Pancreas (tissue), 10 donors: ENCODE measurements around the gene SLC24A4. TPM values are rescaled to one million over a fixed set of nuclear protein-coding genes. Genes with fewer than 3 reads are reported as not detected.

Experiments used
- ATAC-seq, 4 donors: fragments of 200-7000 bp; cut with Tn5 transposase; one replicate each; pipeline versions ENCODE4 v1.8.0 to v1.9.1; 2020; ENCODE audit warnings: mild to moderate bottlenecking in 4 of 4, moderate library complexity in 4 of 4
- DNase-seq, 6 donors: peaks; one replicate each; pipeline ENCODE4 v3.0.0-alpha.2; 2020
- FAIRE-seq: peaks from 2 replicates; lab custom pipeline; 2012; peaks lifted over from hg19 to GRCh38; lab: Jason Lieb, UNC
- H3K27ac ChIP-seq, 4 donors: fragments of 200-600 bp; sonication (generic); 1 replicate in 3 of 4; 2 replicates in 1 of 4; pipeline versions ENCODE4 v1.5.0 to v1.8.0; 2020
- H3K27me3 ChIP-seq, 4 donors: fragments of 200-600 bp; one replicate each; pipeline ENCODE4 v1.8.0; 2021
- H3K36me3 ChIP-seq, 3 donors: fragments of 200-600 bp; sonication (generic) in 1 of 3; one replicate each; pipeline versions ENCODE4 v1.5.0 to v1.8.0; 2020 to 2021
- H3K4me1 ChIP-seq, 3 donors: fragments of 200-600 bp; one replicate each; pipeline ENCODE4 v1.8.0; 2021
- H3K4me3 ChIP-seq, 4 donors: fragments of 200-600 bp; sonication (generic) in 2 of 4; one replicate each; pipeline versions ENCODE4 v1.5.0 to v1.8.0; 2020 to 2021
- H3K9me3 ChIP-seq, 4 donors: fragments of 200-600 bp; one replicate each; pipeline ENCODE4 v1.8.0; 2021
- WGBS, 2 donors: extraction: QIAGEN DNeasy Blood & Tissue Kit; methylation state at CpG; one replicate each; pipeline ENCODE4 v1.1.7; 2013; 5-methylcytosine and 5-hydroxymethylcytosine counted together
- intact Hi-C, 3 donors: fragments of 100-400 bp; cut with DNase I; formaldehyde crosslinking; loops; one replicate each; pipeline versions ENCODE4 v1.11.1 to v1.14.2; 2022
- polyA plus RNA-seq, 2 donors: library from polyadenylated mRNA; stranded (reverse); fragments of 200-250 nt; gene quantifications; one replicate each; pipeline ENCODE4 v1.2.3, GENCODE V29; 2013
- total RNA-seq, 6 donors: library from RNA; stranded (reverse); fragmentation: NEBNext Ultra II Directional in 4 of 6; extraction: Animal tissue kit (Norgen Biotek cat#: 25700) in 4 of 6; gene quantifications; one replicate each; pipeline versions ENCODE4 v1.2.1 to v1.2.4, GENCODE V29; 2021 to 2023
- TF ChIP-seq, protein P1 (sequence below), 4 donors: fragments of 200-600 bp; sonication (generic) in 3 of 4; IDR thresholded peaks; one replicate each; pipeline versions ENCODE4 v1.5.0 to v1.8.0; 2021; ENCODE audit warnings: antibody characterized with exemption in 4 of 4
- donor health status: healthy with polysubstance abuse.
- donor health status: DM: no; HTN: no; CAD: no; lungs with moderate emphysema.
- donor health status: DM: no; HTN: no; CAD: no.
- donor health status: control.
- donor health status: control.
- donor health status: Bipolar disorder and iron deficiency.
- donor health status: DM: yes; HTN: yes; CAD: no.
- donor health status: DM: no; HTN: no; CAD: no.
- donor health status: DM: no; HTN: no; CAD: no.
- donor health status: DM: yes; HTN: yes; CAD: no.

The SLC24A4 gene
- total and polyA plus RNA-seq, 8 donors: 0.04 to 0.14 (median 0.07) TPM

- intact Hi-C loops: no loop called here
- 54 to 58% methylated on average over 11 to 12 of the region's 12 CpGs for WGBS, 2 donors
- TF ChIP-seq, protein P1, sequence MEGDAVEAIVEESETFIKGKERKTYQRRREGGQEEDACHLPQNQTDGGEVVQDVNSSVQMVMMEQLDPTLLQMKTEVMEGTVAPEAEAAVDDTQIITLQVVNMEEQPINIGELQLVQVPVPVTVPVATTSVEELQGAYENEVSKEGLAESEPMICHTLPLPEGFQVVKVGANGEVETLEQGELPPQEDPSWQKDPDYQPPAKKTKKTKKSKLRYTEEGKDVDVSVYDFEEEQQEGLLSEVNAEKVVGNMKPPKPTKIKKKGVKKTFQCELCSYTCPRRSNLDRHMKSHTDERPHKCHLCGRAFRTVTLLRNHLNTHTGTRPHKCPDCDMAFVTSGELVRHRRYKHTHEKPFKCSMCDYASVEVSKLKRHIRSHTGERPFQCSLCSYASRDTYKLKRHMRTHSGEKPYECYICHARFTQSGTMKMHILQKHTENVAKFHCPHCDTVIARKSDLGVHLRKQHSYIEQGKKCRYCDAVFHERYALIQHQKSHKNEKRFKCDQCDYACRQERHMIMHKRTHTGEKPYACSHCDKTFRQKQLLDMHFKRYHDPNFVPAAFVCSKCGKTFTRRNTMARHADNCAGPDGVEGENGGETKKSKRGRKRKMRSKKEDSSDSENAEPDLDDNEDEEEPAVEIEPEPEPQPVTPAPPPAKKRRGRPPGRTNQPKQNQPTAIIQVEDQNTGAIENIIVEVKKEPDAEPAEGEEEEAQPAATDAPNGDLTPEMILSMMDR (IDR thresholded peaks at IDR 0.05): no peak
Observed at GRCh38 chr14:92389598-92390158, 66.7 kb downstream of the SLC24A4 start.

GRCh38 chr14:92391726-92392125 is 68.8 kb downstream of the SLC24A4 start:
- TF ChIP-seq, protein P1 (IDR thresholded peaks at IDR 0.05): no peak
- Histone ChIP-seq H3K36me3 (no peaks in the 10 kb centered on the region), H3K4me1 (no peaks in the 10 kb centered on the region), H3K27me3 (no peaks in the 10 kb centered on the region), H3K9me3 (no peaks in the 10 kb centered on the region), H3K4me3 (no peak overlapping the region), H3K27ac (no peak overlapping the region)
- intact Hi-C loops: no loop called here
- DNase-seq: no peak
- no peak for ATAC-seq
- FAIRE-seq: no peak
- WGBS, 2 donors: 67 to 78% methylated on average over 10 of the region's 10 CpGs

More at GRCh38 chr14:92389598-92390158, 66.7 kb downstream of the SLC24A4 start:
- H3K36me3 ChIP-seq: no peaks in the 10 kb centered on the region
- no peak overlapping the region for H3K27ac ChIP-seq
- DNase-seq (no peak), FAIRE-seq (no peak), ATAC-seq (no peak)
- H3K9me3 ChIP-seq: no peaks in the 10 kb centered on the region
- no peaks in the 10 kb centered on the region for H3K27me3 ChIP-seq
- no peaks in the 10 kb centered on the region for H3K4me1 ChIP-seq
- no peak overlapping the region for H3K4me3 ChIP-seq

GRCh38 chr14:92392711-92393110 is 69.7 kb downstream of the SLC24A4 start:
- DNase-seq (no peak), ATAC-seq (no peak), FAIRE-seq (no peak)
- H3K4me1 ChIP-seq: no peaks in the 10 kb centered on the region
- WGBS, 2 donors: 70 to 78% methylated on average over 9 of the region's 9 CpGs
- TF ChIP-seq, protein P1 (IDR thresholded peaks at IDR 0.05): no peak
- H3K27ac ChIP-seq: no peak overlapping the region
- intact Hi-C loops: no loop called here
- no peaks in the 10 kb centered on the region for H3K9me3 ChIP-seq
- no peaks in the 10 kb centered on the region for H3K36me3 ChIP-seq
- H3K4me3 ChIP-seq: no peak overlapping the region
- no peaks in the 10 kb centered on the region for H3K27me3 ChIP-seq

GRCh38 chr14:92397150-92397952 is 74.4 kb downstream of the SLC24A4 start:
- TF ChIP-seq, protein P1 (IDR thresholded peaks at IDR 0.05): no peak
- Histone ChIP-seq H3K9me3 (no peaks in the 10 kb centered on the region), H3K27me3 (no peaks in the 10 kb centered on the region), H3K4me1 (no peaks in the 10 kb centered on the region), H3K27ac (no peak overlapping the region), H3K4me3 (no peak overlapping the region), H3K36me3 (no peaks in the 10 kb centered on the region)
- intact Hi-C loops: no loop called here
- 38 to 41% methylated on average over 9 of the region's 9 CpGs for WGBS, 2 donors
- ATAC-seq: peak in 1 of 4 donors; percentile 45
- DNase-seq: no peak
- FAIRE-seq: no peak
